Ecto neural progenitor cell (in vitro differentiated cells): ENCODE measurements around the gene COL23A1.

Experiments used
- DNase-seq: peaks from one replicate; pipeline ENCODE4 v3.0.0-alpha.2; 2018; ENCODE audit warnings: low spot score

Gene COL23A1

DNA sequence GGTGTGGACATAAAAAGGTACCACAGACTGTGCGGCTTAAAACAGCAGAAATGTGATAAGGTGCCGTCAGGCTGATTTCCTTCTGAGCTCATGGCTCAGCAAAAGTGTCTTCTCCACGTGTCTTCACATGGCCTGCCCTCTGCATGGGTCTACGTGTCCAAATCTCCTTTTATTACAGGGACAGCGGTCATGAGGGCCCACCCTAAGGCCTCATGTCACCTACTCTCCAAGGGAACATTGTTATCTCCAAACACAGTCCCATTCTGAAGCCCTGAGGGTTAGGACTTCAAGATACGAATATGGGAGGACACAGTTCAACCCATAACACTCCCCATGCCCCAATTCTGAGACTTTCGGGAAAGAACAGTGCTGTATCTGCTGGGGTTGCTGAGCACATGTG, 35.2 kb downstream of the COL23A1 start:
- no peak for DNase-seq

DNA sequence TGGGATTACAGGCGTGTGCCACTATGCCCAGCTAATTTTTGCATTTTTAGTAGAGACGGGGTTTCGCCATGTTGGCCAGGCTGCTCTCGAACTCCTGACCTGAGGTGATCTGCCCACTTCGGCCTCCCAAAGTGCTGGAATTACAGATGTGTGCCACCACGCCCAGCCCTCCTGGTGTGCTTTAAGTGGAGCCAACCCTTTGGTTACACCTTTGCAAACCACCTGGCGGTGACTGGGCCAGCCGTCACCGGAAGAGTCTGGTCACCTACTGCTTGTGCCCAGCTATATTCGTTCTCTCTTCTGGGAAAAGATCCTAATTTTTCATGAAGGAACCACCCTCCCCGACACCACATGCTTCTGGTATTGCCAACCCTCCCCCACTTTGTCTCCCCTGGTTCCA, 35.9 kb downstream of the COL23A1 start:
- DNase-seq = no peak

GRCh38 chr5:178553517-178553916, 36.7 kb downstream of the COL23A1 start:
- no peak for DNase-seq

- DNase-seq = no peak
These were observed 38.7 kb downstream of the COL23A1 start for GRCh38 chr5:178551468-178551867.

GRCh38 chr5:178551059-178551458, 39.1 kb downstream of the COL23A1 start:
- DNase-seq = no peak

- DNase-seq = no peak
These were observed 41.4 kb downstream of the COL23A1 start for GRCh38 chr5:178548746-178549145.

DNA sequence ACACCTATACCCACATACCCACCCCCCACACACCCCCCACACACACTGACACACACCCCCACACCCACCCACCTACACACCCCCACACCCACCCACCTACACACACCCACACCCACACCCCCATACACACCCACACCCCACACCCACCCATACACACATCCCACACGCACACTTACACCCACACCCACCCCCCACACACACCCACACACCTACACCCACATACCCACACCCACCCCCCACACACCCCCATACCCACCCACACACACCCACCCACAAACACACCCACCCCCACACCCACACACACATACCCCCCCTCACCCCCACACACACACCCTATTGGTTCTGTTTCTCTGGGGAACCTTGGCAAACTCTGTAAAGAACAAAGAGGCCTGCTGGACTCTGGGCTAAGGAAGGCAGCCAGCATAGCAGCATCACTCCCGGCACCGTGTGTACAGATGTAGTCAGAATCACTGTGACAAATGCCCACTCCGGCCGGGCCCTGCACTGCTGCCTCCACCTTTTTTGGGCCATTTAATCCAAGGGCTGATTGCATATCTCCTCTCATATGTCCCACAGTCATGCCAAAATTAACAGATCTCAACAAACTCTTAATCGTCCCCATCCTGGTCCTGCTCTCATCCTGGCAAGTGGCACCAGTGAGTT, 42.3 kb downstream of the COL23A1 start:
- no peak for DNase-seq

- DNase-seq = no peak
These were observed 43.0 kb downstream of the COL23A1 start for GRCh38 chr5:178547052-178547666.

DNA sequence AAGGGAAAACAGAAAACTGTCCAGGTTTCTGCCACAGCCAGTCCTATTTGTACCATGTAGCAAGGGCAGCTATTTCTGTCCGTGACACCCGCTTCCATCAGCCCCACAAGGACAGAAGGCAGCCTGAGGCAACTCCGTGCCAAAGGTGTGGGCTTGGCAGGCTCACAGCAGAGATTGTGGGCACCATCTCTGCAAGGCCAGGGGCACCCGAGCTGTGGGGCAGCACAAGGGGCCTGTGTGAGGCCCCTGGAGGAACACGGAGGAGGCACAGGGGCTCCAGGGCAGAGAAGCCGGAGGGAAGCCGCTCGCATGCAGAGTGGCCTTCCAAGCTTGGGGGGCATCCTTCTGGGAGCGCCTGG, 43.5 kb downstream of the COL23A1 start:
- no peak for DNase-seq

- no peak for DNase-seq
These were observed 44.1 kb downstream of the COL23A1 start for GRCh38 chr5:178545941-178546674.

DNA sequence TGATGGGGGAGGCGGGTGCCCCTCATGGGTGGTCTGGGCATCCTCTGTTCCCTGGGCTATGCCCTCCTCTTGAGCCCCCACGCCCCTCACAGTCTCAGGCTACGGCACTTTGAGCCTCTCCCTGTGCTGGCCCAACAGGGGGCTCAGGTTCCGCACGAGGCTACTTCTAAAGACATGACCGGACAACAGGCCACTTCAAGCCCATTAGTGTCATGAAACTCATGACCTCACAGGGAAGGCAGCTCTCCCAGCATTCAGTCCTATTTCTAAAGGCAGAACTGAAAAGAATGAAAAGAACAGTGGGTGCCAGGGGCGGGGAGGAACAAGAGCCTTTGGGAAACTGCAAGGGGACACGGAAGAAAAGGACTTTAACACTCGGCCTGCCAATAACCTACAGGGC, 45.0 kb downstream of the COL23A1 start:
- no peak for DNase-seq

DNA sequence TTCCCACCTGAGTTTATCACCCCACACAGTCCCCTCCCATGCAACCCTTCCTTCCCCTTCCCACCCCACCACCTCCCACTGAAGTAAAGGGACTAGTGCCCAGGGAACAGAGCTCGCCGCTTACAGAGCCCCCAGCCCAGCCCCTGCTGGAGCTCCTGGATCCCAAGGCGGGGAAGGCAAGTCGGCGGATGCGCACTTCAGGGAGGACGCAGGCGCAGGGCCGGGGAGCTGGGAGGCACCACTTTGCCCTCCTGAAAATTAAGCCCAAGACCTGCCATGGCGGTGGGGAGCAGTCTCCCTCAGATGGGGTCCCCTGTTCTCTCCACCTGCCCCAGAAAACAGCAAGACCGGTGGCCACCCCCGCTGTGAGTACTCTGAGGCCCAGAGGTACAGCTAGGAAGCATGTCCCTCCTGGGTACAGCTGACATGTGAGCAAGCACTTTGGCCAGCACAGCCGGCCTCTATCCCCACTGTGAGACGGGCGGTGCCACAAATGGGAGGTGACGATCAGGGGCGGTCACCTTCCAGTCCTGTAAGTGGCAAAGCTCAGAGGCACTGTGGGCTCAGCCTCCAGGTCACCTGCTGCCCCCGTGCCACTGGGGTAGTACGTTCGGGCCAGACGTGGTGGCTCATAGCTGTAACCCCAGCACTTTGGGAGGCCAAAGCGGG, 45.9 kb downstream of the COL23A1 start:
- DNase-seq = no peak

- no peak for DNase-seq
These were observed 47.7 kb downstream of the COL23A1 start for GRCh38 chr5:178542455-178542854.

DNA sequence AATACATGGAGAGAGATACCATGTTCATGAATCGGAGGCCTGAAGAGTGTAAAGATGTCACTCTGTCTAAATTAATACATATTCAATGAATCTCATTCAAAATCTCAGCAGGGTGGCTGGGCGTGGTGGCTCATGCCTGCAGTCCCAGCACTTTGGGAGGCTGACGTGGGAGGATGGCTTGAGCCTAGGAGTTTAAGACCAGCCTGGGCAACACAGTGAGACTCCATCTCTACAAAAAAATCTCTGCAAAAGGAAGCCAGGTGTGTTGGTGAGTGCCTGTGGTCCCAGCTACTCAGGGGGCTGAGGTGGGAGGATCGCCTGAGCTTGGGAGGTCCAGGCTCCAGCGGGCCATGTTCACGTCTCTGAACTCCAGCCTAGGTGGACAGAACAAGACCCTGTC, 49.7 kb downstream of the COL23A1 start:
- no peak for DNase-seq

GRCh38 chr5:178538741-178539229, 51.4 kb downstream of the COL23A1 start:
- DNase-seq = no peak

GRCh38 chr5:178537467-178538371, 52.5 kb downstream of the COL23A1 start:
- DNase-seq = no peak

- no peak for DNase-seq
These were observed 53.4 kb downstream of the COL23A1 start for GRCh38 chr5:178536541-178537466.

GRCh38 chr5:178535299-178536175, 54.7 kb downstream of the COL23A1 start:
- no peak for DNase-seq

DNA sequence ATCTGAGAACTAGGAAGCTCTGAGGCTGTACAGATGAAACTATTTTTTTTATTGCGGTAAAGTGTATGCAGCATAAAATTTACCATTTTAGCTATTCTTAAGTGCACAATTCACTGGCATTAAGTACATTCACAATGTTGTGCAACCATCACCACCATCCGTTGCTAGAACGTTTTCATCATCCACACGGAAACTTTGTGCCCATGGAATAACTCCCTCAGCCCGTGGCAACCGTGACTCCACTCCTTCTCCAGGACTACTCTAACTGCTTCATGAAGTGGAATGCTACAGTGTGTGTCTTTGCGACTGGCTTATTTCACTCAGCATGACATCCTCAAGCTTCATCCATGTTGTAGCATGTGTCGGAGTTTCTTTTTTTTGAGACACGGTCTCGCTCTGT, 57.1 kb downstream of the COL23A1 start:
- DNase-seq = no peak

DNA sequence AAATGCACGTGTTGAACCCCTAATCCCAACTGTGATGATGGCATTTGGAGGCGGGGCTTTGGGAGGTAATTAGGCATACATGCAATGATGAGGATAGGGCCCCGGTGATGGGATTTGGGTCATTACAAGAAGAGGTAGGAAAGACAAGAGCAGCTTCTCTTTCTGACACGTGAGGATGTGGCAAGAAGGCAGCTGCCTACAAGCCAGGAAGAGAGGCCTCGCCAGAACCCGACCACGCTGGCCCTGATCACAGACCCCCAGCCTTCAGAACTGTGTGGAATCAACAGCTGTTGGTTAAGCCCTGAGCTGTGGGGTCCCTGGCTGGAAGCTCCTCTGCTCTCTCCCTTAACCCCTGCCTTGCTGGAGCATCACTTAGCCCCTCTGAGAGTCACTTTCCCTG, 57.5 kb downstream of the COL23A1 start:
- no peak for DNase-seq
